HL-60 (cell line): ENCODE results near the gene MORF4L1.

Experiments used
- DNase-seq, 2 experiments: peaks; one replicate each; pipeline ENCODE4 v3.0.0-alpha.2; 2010 to 2020; ENCODE audit warnings: low read depth in 1 of 2, low spot score in 1 of 2
- H3K27ac ChIP-seq: fragments of 250-450 bp; sonication (Bioruptor Pico); replicated peaks from 2 replicates; pipeline ENCODE4 v1.5.1; 2020; ENCODE audit warnings: mild to moderate bottlenecking, moderate library complexity
- H3K27me3 ChIP-seq: fragments of 250-450 bp; sonication (Bioruptor Pico); 2 replicates; pipeline ENCODE4 v1.5.1; 2021; ENCODE audit warnings: mild to moderate bottlenecking, moderate library complexity; ENCODE audit not compliant: insufficient read depth, poor library complexity, severe bottlenecking
- H3K4me3 ChIP-seq: replicated peaks from 2 replicates; pipeline ENCODE4 v1.5.1; 2011; ENCODE audit warnings: mild to moderate bottlenecking, control low read depth, low read length; ENCODE audit not compliant: insufficient read depth
- CTCF ChIP-seq: IDR thresholded peaks from one replicate; pipeline ENCODE4 v1.5.1; 2011; ENCODE audit warnings: low read length, control low read depth, inconsistent platforms; ENCODE audit not compliant: insufficient read depth
- GABPA ChIP-seq: IDR thresholded peaks from 2 replicates; pipeline ENCODE4 v1.6.1; 2012; ENCODE audit warnings: low read depth
- POLR2AphosphoS5 ChIP-seq: IDR thresholded peaks from 2 replicates; pipeline ENCODE4 v1.6.1; 2012; ENCODE audit warnings: low read depth
- REST ChIP-seq: IDR thresholded peaks from 2 replicates; pipeline ENCODE4 v1.6.1; 2012; ENCODE audit warnings: low read depth; ENCODE audit not compliant: insufficient replicate concordance
- SPI1 ChIP-seq: IDR thresholded peaks from 2 replicates; pipeline ENCODE4 v1.6.1; 2012; ENCODE audit warnings: low read depth, mild to moderate bottlenecking, borderline replicate concordance

Gene MORF4L1

GRCh38 chr15:78881681-78882080 is 9.0 kb downstream of the MORF4L1 start:
- H3K27ac ChIP-seq, result no peak overlapping the region
- H3K4me3 ChIP-seq, result no peak overlapping the region
- DNase-seq, result no peak
- no peaks in the 10 kb centered on the region for H3K27me3 ChIP-seq
- TF ChIP-seq CTCF, result no peak
- no peak for TF ChIP-seq GABPA
- no peak for TF ChIP-seq POLR2AphosphoS5
- no peak for TF ChIP-seq REST

GRCh38 chr15:78889000-78889399 is 16.3 kb downstream of the MORF4L1 start:
- H3K4me3 ChIP-seq, result no peak overlapping the region
- no peak for DNase-seq
- no peaks in the 10 kb centered on the region for H3K27me3 ChIP-seq
- TF ChIP-seq REST (no peak), SPI1 (no peak), CTCF (no peak), GABPA (no peak), POLR2AphosphoS5 (no peak)
- no peak overlapping the region for H3K27ac ChIP-seq

- H3K27me3 ChIP-seq, result no peaks in the 10 kb centered on the region
- H3K4me3 ChIP-seq, result no peak overlapping the region
- no peak for DNase-seq
- H3K27ac ChIP-seq, result no peak overlapping the region
- no peak for TF ChIP-seq SPI1
- TF ChIP-seq POLR2AphosphoS5, result no peak
- TF ChIP-seq GABPA, result no peak
- no peak for TF ChIP-seq CTCF
- no peak for TF ChIP-seq REST
Observed at GRCh38 chr15:78893538-78893937, 20.8 kb downstream of the MORF4L1 start.
